Breast epithelium (tissue), 4 donors: ENCODE results near the gene NAAA. TPM values are rescaled to one million over a fixed set of nuclear protein-coding genes. Genes with fewer than 3 reads are reported as not detected.

Experiments used
- DNase-seq, 2 donors: peaks; one replicate each; pipeline ENCODE4 v3.0.0-alpha.2; 2019; ENCODE audit warnings: low spot score in 2 of 2
- H3K27ac ChIP-seq, 2 donors: fragments of 200-600 bp; sonication (generic) in 1 of 2; one replicate each; pipeline ENCODE4 v1.5.1; 2016 to 2019; ENCODE audit warnings: mild to moderate bottlenecking in 1 of 2
- H3K27me3 ChIP-seq, 2 donors: fragments of 200-600 bp; sonication (generic) in 1 of 2; one replicate each; pipeline versions ENCODE4 v1.5.1 to v1.6.0; 2017 to 2019; ENCODE audit warnings: control low read depth in 1 of 2, mild to moderate bottlenecking in 1 of 2
- H3K36me3 ChIP-seq: fragments of 200-600 bp; one replicate; pipeline ENCODE4 v1.5.1; 2019
- H3K4me1 ChIP-seq, 2 donors: fragments of 200-600 bp; sonication (generic); one replicate each; pipeline ENCODE4 v1.5.1; 2016 to 2019; ENCODE audit warnings: control low read depth in 1 of 2
- H3K4me3 ChIP-seq, 3 donors: fragments of 200-600 bp; sonication (generic); 1 replicate in 2 of 3; 2 replicates in 1 of 3; pipeline ENCODE4 v1.5.1; 2016 to 2019; ENCODE audit warnings: mild to moderate bottlenecking in 3 of 3, moderate library complexity in 2 of 3
- H3K9me3 ChIP-seq, 2 donors: fragments of 200-600 bp; sonication (generic) in 1 of 2; one replicate each; pipeline ENCODE4 v1.5.1; 2016 to 2019; ENCODE audit warnings: control low read depth in 1 of 2
- POLR2A ChIP-seq: fragments of 450-650 bp; IDR thresholded peaks from one replicate; pipeline ENCODE4 v1.6.1; 2016; ENCODE audit warnings: antibody characterized with exemption, mild to moderate bottlenecking, moderate library complexity
- POLR2AphosphoS5 ChIP-seq, 3 donors: sonication (generic); formaldehyde crosslinking; IDR thresholded peaks; one replicate each; pipeline ENCODE4 v1.6.1; 2017; ENCODE audit warnings: antibody characterized with exemption in 3 of 3
- intact Hi-C: fragments of 100-400 bp; cut with DNase I; formaldehyde crosslinking; loops from one replicate; pipeline ENCODE4 v1.15.1; 2023; ENCODE audit warnings: low total_unique reads
- total RNA-seq, 3 donors: library from RNA; depleted of rRNA; stranded (reverse); fragments of >200 nt; gene quantifications; one replicate each; pipeline ENCODE4 v1.1.0, GENCODE V29; 2016
- TF ChIP-seq, protein P1 (sequence below), 3 donors: fragments of 450-650 bp; IDR thresholded peaks; one replicate each; pipeline ENCODE4 v1.5.1; 2016 to 2017; ENCODE audit warnings: antibody characterized with exemption in 3 of 3, mild to moderate bottlenecking in 3 of 3, moderate library complexity in 3 of 3

The NAAA gene
- total RNA-seq, 3 donors from 2014 or later, result 56.5 to 92.8 (median 78.6) TPM

DNA sequence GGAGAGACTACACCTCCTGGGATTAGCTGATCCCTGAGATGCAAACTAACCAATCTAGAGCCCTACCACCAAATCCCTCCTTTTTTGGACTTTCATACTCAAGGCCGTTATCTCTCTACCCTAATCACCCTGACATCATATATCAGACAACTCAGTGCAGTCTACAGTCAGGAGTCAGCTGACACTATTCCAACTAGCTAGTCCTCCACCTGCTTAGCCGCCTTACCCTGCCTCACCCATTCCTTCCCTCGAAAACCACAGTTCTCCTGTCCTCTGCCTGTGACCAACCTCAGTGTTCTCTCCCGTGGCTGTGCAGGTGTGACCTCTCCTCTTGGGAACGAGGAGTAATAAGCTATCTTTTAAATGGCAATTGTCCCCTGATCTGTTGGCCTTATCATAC, 36.7 kb downstream of the NAAA start:
- no peak for DNase-seq
- TF ChIP-seq, protein P1, sequence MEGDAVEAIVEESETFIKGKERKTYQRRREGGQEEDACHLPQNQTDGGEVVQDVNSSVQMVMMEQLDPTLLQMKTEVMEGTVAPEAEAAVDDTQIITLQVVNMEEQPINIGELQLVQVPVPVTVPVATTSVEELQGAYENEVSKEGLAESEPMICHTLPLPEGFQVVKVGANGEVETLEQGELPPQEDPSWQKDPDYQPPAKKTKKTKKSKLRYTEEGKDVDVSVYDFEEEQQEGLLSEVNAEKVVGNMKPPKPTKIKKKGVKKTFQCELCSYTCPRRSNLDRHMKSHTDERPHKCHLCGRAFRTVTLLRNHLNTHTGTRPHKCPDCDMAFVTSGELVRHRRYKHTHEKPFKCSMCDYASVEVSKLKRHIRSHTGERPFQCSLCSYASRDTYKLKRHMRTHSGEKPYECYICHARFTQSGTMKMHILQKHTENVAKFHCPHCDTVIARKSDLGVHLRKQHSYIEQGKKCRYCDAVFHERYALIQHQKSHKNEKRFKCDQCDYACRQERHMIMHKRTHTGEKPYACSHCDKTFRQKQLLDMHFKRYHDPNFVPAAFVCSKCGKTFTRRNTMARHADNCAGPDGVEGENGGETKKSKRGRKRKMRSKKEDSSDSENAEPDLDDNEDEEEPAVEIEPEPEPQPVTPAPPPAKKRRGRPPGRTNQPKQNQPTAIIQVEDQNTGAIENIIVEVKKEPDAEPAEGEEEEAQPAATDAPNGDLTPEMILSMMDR (IDR thresholded peaks at IDR 0.05), result no peak
- TF ChIP-seq POLR2AphosphoS5 (IDR thresholded peaks at IDR 0.05) (no peak), POLR2A (no peak)
- H3K4me3 ChIP-seq, result no peak overlapping the region
- H3K4me1 ChIP-seq, result no peaks in the 10 kb centered on the region
- no peaks in the 10 kb centered on the region for H3K9me3 ChIP-seq
- no peak overlapping the region for H3K27ac ChIP-seq
- no peaks in the 10 kb centered on the region for H3K27me3 ChIP-seq
- H3K36me3 ChIP-seq, result no peaks in the 10 kb centered on the region
- intact Hi-C loops, result no loop called here

- no peaks in the 10 kb centered on the region for H3K27me3 ChIP-seq
- H3K9me3 ChIP-seq, result no peaks in the 10 kb centered on the region
- TF ChIP-seq POLR2AphosphoS5 (IDR thresholded peaks at IDR 0.05) (no peak), POLR2A (no peak)
- TF ChIP-seq, protein P1 (IDR thresholded peaks at IDR 0.05), result no peak
- no peaks in the 10 kb centered on the region for H3K4me1 ChIP-seq
- no peak for DNase-seq
- H3K27ac ChIP-seq, result no peak within 1 kb of the TSS
- no peaks in the 10 kb centered on the region for H3K36me3 ChIP-seq
- no peak within 1 kb of the TSS for H3K4me3 ChIP-seq
- intact Hi-C loops, result no loop called here
Observed at GRCh38 chr4:75902352-75902751, 38.5 kb downstream of the NAAA start, which contains the start of gene PPEF2. Gene PPEF2, minus strand, starts transcription at chr4:75902452. Its CDS starts 6,127 bp downstream, at chr4:75896325.

- no peaks in the 10 kb centered on the region for H3K4me1 ChIP-seq
- TF ChIP-seq POLR2AphosphoS5 (IDR thresholded peaks at IDR 0.05), result no peak
- intact Hi-C loops, result no loop called here
Observed at GRCh38 chr4:75898536-75898935, 42.3 kb downstream of the NAAA start.

GRCh38 chr4:75895744-75896314, 45.0 kb downstream of the NAAA start:
- Histone ChIP-seq H3K9me3 (no peaks in the 10 kb centered on the region), H3K27ac (no peak overlapping the region), H3K36me3 (no peaks in the 10 kb centered on the region), H3K4me3 (no peak overlapping the region), H3K4me1 (no peaks in the 10 kb centered on the region), H3K27me3 (no peaks in the 10 kb centered on the region)
- no peak for TF ChIP-seq POLR2AphosphoS5 (IDR thresholded peaks at IDR 0.05)
- TF ChIP-seq, protein P1 (IDR thresholded peaks at IDR 0.05), result peak in 2 of 3 donors; percentile 27 to 47
- DNase-seq, result no peak
- intact Hi-C loops, result no loop called here

More at GRCh38 chr4:75898536-75898935, 42.3 kb downstream of the NAAA start:
- no peaks in the 10 kb centered on the region for H3K36me3 ChIP-seq
- H3K9me3 ChIP-seq, result no peaks in the 10 kb centered on the region
- H3K27ac ChIP-seq, result no peak overlapping the region
- no peak overlapping the region for H3K4me3 ChIP-seq
- no peak for DNase-seq
- no peaks in the 10 kb centered on the region for H3K27me3 ChIP-seq

GRCh38 chr4:75892508-75892907, 48.3 kb downstream of the NAAA start:
- no peaks in the 10 kb centered on the region for H3K4me1 ChIP-seq
- H3K27me3 ChIP-seq, result no peaks in the 10 kb centered on the region
- intact Hi-C loops, result no loop called here
- TF ChIP-seq POLR2AphosphoS5 (IDR thresholded peaks at IDR 0.05) (no peak), POLR2A (no peak)
- TF ChIP-seq, protein P1 (IDR thresholded peaks at IDR 0.05), result no peak
- H3K36me3 ChIP-seq, result no peaks in the 10 kb centered on the region
- DNase-seq, result no peak
- no peaks in the 10 kb centered on the region for H3K9me3 ChIP-seq
- H3K27ac ChIP-seq, result no peak overlapping the region
- no peak overlapping the region for H3K4me3 ChIP-seq
